NCI-H2171 treated with DMSO at 0.1 percent for 48 hours (cell line): ENCODE results near the gene TIMP4.

ENCODE experiments used
- DNase-seq: peaks from one replicate; lab custom pipeline; 2025; lab: John Stamatoyannopoulos, UW

The TIMP4 gene

DNA sequence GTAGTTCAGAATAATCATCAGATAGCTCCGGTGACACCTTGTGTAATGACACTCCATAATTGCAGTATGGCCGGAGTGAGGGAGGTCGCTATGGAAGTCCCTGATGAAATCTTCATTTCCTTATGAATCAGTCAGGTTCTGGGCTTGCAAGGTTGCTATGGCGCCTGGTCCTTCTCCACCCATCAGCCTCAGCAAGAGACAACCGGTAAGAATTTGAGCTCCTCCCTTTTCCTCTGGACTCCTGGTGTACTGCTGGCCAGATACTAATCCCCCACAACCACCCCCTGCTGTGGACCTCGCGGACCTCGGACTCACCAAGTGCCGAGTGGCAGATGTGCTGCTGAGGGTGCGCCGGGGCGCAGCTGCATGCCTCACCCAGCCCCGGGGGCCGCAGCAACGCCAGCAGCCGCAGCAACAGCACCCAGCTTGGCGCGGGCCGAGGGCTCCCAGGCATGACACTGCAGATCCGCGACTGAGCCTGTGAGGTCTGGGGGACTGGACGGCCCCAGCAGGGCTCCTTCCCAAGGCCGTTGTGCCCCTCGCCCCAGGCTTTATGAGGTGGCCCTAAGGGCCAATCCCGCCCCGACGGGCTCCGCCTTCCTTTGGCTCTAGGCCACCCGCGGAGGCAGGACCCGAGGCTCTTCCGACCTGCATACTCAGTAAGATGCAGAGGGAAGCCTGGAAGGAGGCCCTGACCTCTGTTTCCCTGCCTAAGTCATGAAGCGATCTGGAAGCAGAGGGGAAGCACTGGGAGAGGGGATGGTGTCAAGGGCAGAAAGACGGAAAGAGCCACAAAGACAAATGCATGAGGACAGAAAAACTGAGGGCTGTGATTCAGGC, at the start of gene TIMP4:
TSS of gene TIMP4 (minus strand) at position 526 of the 840 bp plus-strand sequence. CDS start at position 454, 72 bp downstream.
- no peak for DNase-seq

- no peak for DNase-seq
Measured at GRCh38 chr3:12205171-12205570, 46.5 kb upstream of the TIMP4 start.

DNA sequence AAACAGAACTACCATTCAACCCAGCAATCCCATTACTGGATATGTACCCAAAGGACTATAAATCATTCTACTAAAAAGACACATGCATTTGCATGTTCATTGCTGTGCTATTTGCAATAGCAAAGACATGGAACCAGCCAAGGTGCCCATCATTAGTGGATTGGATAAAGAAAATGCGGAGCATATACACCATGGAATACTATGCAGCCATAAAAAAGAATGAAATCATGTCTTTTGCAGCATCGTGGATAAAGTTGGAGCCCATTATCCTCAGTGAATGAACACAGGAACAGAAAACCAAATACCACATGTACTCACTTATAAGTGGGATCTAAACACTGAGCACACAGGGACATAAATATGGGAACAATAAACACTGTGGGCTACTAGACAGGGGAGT, 43.1 kb upstream of the TIMP4 start:
- DNase-seq, result no peak

DNA sequence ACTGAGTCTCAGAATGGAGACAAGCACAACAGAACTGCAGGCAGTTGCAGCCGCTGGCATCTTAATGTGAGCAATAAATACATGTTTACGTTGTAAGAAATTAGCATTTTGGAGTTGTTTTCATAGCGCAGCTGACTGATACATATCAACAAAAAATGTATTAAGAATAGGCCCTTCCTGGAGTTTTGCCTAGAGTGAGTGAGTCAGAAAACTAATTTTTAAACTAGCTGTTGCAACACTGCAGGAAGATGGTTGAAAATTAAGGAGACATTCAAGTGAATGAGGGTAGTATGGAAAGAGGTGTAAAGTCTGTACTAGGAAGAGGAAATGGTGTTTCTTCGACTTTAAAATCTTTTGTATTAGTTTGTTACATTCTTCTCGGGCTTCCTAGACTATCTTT, 39.6 kb upstream of the TIMP4 start:
- DNase-seq, result no peak

DNA sequence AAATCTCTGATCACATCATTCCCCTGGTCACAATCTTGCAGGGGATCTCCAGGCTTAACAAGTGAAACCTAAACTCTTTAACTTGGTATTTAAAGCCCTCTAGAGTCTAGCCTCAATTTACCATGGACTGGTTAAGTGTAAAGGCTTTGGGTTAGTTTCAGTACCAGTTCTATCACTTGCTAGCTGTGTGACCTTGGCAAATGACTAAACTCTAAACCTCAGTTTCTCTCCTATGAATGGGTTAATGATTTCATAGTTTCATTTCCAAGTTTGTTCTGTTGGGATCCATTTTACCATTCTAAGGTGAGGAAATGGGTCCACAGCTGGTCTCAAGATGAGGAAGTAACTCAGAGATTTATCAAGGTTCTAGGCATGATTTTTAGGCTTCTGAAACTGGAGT, 38.8 kb upstream of the TIMP4 start:
- DNase-seq, result no peak

DNA sequence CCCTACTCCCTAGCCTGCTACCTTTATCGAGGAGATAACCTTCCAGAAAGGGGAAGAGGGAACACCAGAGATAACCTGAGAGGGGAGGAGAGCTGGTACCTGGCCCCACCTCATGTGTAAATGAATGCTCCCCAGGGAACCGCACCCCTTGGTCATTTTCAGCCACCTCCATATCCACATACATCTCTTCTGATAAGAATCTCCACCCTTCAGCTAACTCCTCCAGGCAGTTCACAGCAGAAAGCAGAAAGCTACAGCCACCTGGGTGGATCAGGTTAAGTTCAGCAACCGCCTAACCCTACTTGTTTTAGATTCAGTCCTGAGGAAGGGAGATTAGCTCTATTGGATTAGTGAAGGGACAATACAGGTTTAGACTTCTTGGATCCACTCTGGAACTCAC, 38.0 kb upstream of the TIMP4 start:
- DNase-seq, result no peak

DNA sequence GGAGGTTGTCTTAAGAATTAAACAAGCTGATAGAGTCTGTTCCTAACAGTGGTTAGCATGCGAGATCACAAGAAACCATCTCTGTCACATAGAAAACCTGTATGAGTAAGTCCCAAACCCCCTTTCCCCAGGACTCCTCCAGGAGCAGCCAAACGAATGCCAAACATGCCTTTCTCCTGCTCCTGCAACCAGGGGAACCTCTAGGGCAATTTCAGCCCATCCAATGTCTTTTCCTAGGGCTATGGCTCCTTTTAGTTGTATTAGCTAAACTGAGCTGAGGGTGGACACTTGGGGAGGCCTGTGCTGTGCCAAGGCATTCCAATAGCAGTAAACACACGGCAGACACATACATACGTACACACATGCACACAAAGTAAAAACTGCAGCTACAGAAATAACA, 36.5 kb upstream of the TIMP4 start:
- DNase-seq, result no peak

DNA sequence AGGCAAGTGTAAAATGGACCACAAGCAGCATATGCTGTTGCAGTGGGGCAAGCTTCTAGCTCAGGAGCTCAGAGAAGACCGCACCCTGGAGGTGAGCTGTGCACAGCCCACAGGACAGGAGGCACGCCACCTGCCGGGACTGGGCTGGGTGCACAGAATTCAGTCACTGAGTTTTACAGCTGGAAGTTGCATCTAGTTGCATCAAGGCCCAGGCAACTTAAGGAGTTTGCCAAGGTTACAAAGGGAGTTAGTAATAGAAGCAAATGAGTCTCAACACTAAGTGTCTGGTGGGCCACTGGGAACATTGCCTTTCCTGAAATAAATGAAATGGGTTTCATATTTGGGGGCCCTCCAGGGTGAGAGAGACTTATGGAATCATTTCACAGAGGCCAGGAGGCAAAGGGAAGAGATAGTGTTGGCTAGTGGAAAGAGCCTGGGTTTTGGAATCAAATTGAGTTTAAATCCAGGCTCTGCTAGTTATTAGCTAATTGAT, 36.0 kb upstream of the TIMP4 start:
- DNase-seq, result peak; percentile 44

GRCh38 chr3:12194209-12194608, 35.5 kb upstream of the TIMP4 start:
- peak; percentile 44 for DNase-seq

- no peak for DNase-seq
Measured at GRCh38 chr3:12193485-12194165, 34.9 kb upstream of the TIMP4 start.

DNA sequence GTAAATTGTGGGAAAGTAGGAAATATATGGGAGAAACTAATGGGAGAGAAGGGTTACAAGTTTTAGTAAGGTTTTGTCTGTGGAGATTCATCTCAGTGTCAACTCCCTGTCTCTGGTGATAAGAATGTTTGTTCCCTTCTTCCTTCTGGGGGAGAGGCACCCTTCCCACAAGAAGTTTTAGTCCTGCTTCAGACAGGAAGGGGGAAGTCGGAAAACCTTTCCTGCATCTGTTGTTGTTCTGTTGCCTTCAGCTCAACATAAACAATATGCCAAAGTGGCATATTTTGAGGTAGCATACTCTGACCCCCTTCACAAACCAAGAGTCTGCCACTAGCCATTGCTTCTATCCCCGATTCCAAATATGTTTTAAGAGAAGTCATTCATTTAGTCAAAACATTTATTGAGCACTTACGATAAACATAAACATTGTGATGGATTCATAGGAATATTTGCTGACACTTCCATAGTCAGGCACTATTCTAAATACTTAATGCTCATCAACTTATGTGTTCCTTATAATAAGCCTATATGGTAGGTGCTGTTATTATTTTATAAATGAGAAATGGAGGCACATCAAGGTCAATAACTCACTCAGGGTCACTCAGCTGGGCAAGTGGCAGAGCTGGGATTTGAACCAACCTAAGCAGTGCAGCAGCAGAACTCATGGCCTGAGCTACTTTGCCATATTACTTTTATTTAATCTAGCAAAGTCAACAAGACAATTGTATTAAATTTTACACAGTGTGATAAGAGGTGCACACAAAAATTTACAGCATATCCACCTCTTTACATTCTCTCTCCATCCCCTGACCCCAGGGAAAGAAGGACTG, 34.2 kb upstream of the TIMP4 start:
- no peak for DNase-seq

GRCh38 chr3:12192173-12192572, 33.5 kb upstream of the TIMP4 start:
- DNase-seq, result no peak

GRCh38 chr3:12191559-12191958, 32.8 kb upstream of the TIMP4 start:
- no peak for DNase-seq

GRCh38 chr3:12190832-12191231, 32.1 kb upstream of the TIMP4 start:
- DNase-seq, result no peak

GRCh38 chr3:12190221-12190807, 31.6 kb upstream of the TIMP4 start:
- no peak for DNase-seq

DNA sequence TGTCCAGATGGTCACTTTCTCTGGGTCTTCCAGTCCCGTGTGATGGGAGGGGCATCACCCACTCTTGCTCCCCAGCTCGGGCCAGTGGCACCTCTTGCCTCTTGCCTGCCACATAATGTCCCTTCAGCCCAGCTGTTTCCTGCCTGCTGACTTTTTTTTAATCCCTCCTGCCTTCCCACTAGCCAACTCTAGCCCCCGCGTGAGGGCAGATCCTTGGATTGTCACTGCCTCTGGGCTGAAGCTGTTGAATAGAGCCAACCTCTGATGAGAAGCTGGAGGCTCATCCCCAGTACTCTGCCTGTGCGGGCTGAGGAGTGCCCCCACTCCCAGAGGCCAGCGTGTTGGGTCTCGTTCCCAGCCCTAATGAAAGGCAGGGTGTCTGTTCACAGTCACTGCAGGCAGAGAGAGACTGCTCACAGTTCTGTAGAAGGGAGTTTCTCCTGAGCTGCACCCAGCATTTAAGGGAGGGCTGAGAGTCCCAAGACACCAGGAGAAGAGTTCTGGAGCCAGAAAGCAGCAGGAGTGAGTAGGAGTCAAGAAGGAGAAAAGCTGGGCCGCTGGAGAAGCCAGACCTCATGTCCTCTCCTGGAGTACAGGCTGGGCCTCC, 30.1 kb upstream of the TIMP4 start:
- DNase-seq, result peak; percentile 3

- DNase-seq, result no peak
Measured at GRCh38 chr3:12188328-12188648, 29.6 kb upstream of the TIMP4 start.

DNA sequence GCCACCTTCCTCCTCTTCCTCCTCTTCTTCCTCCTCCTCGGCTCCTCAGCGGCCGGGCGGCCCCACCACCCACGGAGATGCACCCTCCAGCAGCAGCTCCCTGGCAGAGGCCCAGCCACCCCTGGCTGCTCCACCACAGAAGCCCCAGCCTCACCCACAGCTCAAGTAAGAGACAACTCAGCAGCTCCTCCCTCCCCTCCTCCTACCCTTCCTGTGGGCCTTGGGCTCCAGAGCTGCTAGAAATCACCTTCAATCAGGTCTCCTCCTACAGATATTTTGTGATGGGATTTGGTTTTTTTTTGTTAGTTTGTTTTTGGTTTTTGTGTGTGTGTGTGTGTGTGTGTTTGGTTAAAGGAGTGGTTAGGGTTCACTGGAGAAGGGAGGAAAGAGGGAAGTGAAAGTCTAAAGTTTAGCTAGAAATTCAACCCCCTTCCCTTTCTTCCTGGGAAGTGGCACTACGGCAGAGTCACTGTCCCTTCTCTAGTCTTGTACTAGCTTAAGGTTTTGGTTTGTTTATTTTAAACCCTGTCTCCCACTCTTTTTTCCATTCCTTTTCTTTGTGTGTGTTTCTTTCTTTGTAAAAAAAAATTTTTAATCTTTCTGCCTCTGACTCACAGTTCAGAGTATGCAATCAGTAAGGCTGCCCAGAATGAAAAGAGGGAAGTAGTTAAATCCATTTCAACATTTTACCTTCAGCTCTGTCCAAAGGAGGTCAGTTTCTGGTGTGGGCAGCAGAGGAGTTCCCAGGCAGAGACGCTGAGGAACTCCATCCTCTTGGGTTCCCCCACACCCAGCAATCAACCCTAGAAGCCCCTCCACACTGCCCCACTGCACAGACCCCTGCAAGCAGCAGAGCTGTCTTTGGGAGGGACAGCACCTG, 29.0 kb upstream of the TIMP4 start:
- no peak for DNase-seq

- no peak for DNase-seq
Measured at GRCh38 chr3:12186515-12187286, 28.0 kb upstream of the TIMP4 start.

- DNase-seq, result no peak
Measured at GRCh38 chr3:12186046-12186445, 27.3 kb upstream of the TIMP4 start.
